ENCODE measurements around the gene VPS11. TPM values are rescaled to one million over a fixed set of nuclear protein-coding genes. Genes with fewer than 3 reads are reported as not detected.

VPS11 gene
- total RNA-seq, 1 donor = 35.1 TPM

- Histone ChIP-seq H3K79me2 (ENCODE audit: insufficient read depth, low read length) (peaks cover 47% of the 10 kb centered on the region), H3K9me3 (ENCODE audit: low read depth, low read length) (no peaks in the 10 kb centered on the region), H3K36me3 (ENCODE audit: insufficient read depth, low read length) (peaks cover 54% of the 10 kb centered on the region), H2AFZ (ENCODE audit: low read length) (peak overlapping the region; percentile 55), H3K27me3 (ENCODE audit: insufficient read depth, low read length) (no peaks in the 10 kb centered on the region), H3K4me3 (ENCODE audit: insufficient read depth, low read length) (peak overlapping the region; percentile 88), H3K4me1 (ENCODE audit: insufficient read depth, low read length) (peaks cover 25% of the 10 kb centered on the region), H4K20me1 (ENCODE audit: insufficient read depth, low read length) (peaks cover 15% of the 10 kb centered on the region), H3K4me2 (ENCODE audit: insufficient read depth, low read length) (peak overlapping the region; percentile 93), H3K27ac (ENCODE audit: low read depth, low read length) (peak overlapping the region; percentile 80)
- TF ChIP-seq, protein P1, sequence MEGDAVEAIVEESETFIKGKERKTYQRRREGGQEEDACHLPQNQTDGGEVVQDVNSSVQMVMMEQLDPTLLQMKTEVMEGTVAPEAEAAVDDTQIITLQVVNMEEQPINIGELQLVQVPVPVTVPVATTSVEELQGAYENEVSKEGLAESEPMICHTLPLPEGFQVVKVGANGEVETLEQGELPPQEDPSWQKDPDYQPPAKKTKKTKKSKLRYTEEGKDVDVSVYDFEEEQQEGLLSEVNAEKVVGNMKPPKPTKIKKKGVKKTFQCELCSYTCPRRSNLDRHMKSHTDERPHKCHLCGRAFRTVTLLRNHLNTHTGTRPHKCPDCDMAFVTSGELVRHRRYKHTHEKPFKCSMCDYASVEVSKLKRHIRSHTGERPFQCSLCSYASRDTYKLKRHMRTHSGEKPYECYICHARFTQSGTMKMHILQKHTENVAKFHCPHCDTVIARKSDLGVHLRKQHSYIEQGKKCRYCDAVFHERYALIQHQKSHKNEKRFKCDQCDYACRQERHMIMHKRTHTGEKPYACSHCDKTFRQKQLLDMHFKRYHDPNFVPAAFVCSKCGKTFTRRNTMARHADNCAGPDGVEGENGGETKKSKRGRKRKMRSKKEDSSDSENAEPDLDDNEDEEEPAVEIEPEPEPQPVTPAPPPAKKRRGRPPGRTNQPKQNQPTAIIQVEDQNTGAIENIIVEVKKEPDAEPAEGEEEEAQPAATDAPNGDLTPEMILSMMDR (IDR thresholded peaks at IDR 0.05; ENCODE audit: extremely low read depth, low read depth, low read length) = peak; percentile 4
- DNase-seq (ENCODE audit: insufficient read length, low spot score, missing footprints) = peak; percentile 99
Observed at GRCh38 chr11:119095066-119095880, 27.7 kb downstream of the VPS11 start.

DNA sequence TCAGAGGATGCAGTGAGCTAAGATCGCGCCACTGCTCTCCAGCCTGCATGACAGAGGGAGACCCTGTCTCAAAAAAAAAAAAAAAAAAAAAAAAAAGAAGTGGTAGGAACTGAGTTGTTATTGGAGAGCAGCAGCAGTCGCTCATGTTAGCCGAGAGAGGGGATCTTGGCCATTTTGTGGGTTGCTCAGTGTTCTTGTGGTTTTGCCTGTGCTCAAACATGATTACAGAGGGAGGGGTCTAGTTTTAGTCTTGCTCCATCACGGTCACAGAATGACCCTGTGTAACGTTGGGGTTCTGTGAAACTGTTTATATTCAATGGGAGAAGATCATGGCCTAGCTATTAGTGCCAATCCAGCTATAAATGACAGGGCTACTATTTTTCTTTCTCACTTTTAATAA lies 32.1 kb downstream of the VPS11 start:
- Histone ChIP-seq H3K36me3 (ENCODE audit: insufficient read depth, low read length) (peaks cover 25% of the 10 kb centered on the region), H3K27me3 (ENCODE audit: insufficient read depth, low read length) (no peaks in the 10 kb centered on the region), H3K4me3 (ENCODE audit: insufficient read depth, low read length) (no peak overlapping the region), H2AFZ (ENCODE audit: low read length) (no peak overlapping the region), H4K20me1 (ENCODE audit: insufficient read depth, low read length) (no peaks in the 10 kb centered on the region), H3K27ac (ENCODE audit: low read depth, low read length) (no peak overlapping the region), H3K9me3 (ENCODE audit: low read depth, low read length) (no peaks in the 10 kb centered on the region), H3K4me1 (ENCODE audit: insufficient read depth, low read length) (peaks cover 18% of the 10 kb centered on the region), H3K79me2 (ENCODE audit: insufficient read depth, low read length) (peaks cover 24% of the 10 kb centered on the region), H3K4me2 (ENCODE audit: insufficient read depth, low read length) (peak overlapping the region; percentile 79)
- DNase-seq (ENCODE audit: insufficient read length, low spot score, missing footprints) = peak; percentile 44
- TF ChIP-seq, protein P1 (IDR thresholded peaks at IDR 0.05; ENCODE audit: extremely low read depth, low read depth, low read length) = no peak

DNA sequence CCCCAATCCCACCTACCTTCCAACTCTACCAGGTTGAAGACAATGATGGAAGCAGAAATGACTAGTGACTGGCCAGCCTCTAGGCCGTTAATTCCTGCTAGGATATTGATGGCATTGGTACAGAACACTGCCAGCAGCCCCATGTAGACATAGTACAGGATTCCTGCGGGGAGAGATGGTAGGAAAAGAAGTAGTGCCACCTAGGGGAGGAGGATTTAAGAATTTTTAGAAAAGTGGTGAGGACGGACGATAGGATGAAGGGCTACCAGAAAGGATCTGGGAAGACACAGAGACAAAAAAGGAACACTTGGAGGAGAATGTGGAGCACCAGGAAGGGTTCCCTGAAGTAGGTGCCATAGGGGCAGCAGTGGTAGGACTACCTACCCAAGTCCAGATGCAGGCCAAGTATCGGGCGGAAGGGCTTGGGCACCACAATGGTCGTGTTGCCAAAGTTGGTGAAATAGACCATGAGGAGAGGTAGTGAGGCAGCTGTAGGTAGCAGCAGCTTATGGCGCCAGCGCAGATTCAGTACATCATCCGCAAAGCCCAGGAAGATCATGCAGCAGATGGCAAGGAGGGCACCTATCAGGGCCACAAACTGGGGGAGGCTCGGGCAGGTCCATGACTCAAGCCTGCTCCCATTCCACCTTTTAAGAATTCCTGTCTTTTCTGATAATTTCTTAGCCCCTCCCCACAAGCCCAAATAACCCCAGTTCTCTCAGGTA lies 32.8 kb downstream of the VPS11 start:
- Histone ChIP-seq H3K9me3 (ENCODE audit: low read depth, low read length) (no peaks in the 10 kb centered on the region), H4K20me1 (ENCODE audit: insufficient read depth, low read length) (no peaks in the 10 kb centered on the region), H3K4me3 (ENCODE audit: insufficient read depth, low read length) (peak overlapping the region; percentile 91), H3K27ac (ENCODE audit: low read depth, low read length) (peak overlapping the region; percentile 95), H3K27me3 (ENCODE audit: insufficient read depth, low read length) (no peaks in the 10 kb centered on the region), H3K4me2 (ENCODE audit: insufficient read depth, low read length) (peak overlapping the region; percentile 79), H3K79me2 (ENCODE audit: insufficient read depth, low read length) (peaks cover 19% of the 10 kb centered on the region), H3K36me3 (ENCODE audit: insufficient read depth, low read length) (peaks cover 25% of the 10 kb centered on the region), H3K4me1 (ENCODE audit: insufficient read depth, low read length) (peaks cover 18% of the 10 kb centered on the region), H2AFZ (ENCODE audit: low read length) (peak overlapping the region; percentile 5)
- TF ChIP-seq, protein P1 (IDR thresholded peaks at IDR 0.05; ENCODE audit: extremely low read depth, low read depth, low read length) = peak; percentile 58
- DNase-seq (ENCODE audit: insufficient read length, low spot score, missing footprints) = peak; percentile 91

All from osteoblast (primary cell).